Measurements from ENCODE around the gene HNF4A.

Gene HNF4A

GRCh38 chr20:44433751-44434538, 78.4 kb downstream of the HNF4A start:
- H3K4me3 ChIP-seq (replicated peaks in 1 of 2; ENCODE audit: low read depth in 2 of 2, low read length in 2 of 2): no peak overlapping the region
- no peak for DNase-seq (ENCODE audit: low read depth in 2 of 2)
- no peak for TF ChIP-seq CTCF (IDR thresholded peaks at IDR 0.05; ENCODE audit: low read depth, low read length)

DNA sequence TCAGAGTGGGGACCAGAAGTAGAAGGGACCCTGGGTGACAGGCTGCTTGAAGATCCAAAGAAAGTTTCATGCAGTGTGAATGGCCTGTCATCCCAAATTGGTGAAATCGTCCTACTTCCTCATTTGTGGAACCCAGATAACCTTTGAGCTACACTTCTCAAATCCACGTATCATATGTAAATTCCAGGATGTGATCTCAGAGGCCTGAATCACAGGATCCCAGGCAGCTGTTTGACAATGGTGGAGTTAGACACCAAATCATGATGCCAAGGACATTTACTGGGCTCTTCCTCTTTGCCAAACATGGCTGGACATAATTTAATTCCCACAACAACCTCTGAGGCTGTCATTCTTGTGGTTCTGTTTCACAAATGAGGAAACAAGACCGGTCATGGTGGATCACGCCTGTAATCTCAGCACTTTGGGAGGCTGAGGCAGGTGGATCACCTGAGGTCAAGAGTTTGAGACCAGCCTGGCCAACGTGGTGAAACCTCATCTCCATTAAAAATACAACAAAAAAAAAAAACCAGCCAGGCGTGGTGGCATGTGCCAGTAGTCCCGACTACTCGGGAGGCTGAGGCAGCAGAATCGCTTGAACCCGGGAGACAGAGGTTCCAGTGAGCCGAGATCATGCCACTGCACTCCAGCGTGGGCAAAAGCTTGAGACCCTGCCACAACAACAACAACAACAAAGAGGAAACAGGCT, 80.3 kb downstream of the HNF4A start:
- TF ChIP-seq CTCF (IDR thresholded peaks at IDR 0.05; ENCODE audit: low read depth, low read length): no peak
- no peak overlapping the region for H3K4me3 ChIP-seq (replicated peaks in 1 of 2; ENCODE audit: low read depth in 2 of 2, low read length in 2 of 2)
- DNase-seq (ENCODE audit: low read depth in 2 of 2): no peak

DNA sequence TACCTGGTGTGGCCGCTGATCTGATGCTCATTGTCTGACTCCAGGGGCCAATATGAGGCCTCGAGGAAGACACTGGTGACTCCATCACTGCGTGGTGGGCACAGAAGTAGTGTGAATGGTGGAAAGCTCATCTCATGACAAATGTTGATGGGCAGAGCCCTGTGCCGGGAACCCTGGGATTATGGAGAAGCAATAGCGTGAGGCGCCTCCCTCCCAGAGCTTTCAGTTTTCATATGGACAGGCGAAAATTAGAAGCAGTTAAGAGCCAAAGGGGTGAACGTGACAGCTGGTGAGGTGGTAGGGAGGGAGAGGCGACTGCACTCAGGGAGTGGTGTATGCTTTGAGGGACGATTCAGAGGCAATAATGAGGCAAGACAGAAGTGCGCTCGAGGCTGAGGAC, 80.9 kb downstream of the HNF4A start:
- DNase-seq (ENCODE audit: low read depth in 2 of 2): no peak
- TF ChIP-seq CTCF (IDR thresholded peaks at IDR 0.05; ENCODE audit: low read depth, low read length): no peak
- H3K4me3 ChIP-seq (replicated peaks in 1 of 2; ENCODE audit: low read depth in 2 of 2, low read length in 2 of 2): no peak overlapping the region

DNA sequence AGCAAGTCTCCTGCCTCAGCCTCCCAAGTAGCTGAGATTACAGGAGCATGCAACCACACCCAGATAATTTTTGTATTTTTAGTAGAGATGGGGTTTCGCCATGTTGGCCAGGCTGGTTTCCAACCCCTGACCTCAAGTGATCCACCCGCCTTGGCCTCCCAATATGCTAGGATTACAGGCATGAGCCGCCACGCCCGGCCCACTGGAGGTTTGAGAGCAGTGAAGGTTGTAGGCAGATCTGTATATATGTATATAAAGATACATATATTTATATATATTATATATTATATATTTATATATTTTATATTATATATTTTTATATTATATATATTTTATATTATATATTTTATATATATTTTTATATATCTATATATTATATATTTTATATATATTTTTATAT, 82.0 kb downstream of the HNF4A start:
- no peak for TF ChIP-seq CTCF (IDR thresholded peaks at IDR 0.05; ENCODE audit: low read depth, low read length)
- DNase-seq (ENCODE audit: low read depth in 2 of 2): no peak
- H3K4me3 ChIP-seq (replicated peaks in 1 of 2; ENCODE audit: low read depth in 2 of 2, low read length in 2 of 2): no peak overlapping the region

GRCh38 chr20:44438782-44439181, 83.3 kb downstream of the HNF4A start:
- no peak for DNase-seq (ENCODE audit: low read depth in 2 of 2)
- no peak overlapping the region for H3K4me3 ChIP-seq (replicated peaks in 1 of 2; ENCODE audit: low read depth in 2 of 2, low read length in 2 of 2)
- TF ChIP-seq CTCF (IDR thresholded peaks at IDR 0.05; ENCODE audit: low read depth, low read length): no peak

DNA sequence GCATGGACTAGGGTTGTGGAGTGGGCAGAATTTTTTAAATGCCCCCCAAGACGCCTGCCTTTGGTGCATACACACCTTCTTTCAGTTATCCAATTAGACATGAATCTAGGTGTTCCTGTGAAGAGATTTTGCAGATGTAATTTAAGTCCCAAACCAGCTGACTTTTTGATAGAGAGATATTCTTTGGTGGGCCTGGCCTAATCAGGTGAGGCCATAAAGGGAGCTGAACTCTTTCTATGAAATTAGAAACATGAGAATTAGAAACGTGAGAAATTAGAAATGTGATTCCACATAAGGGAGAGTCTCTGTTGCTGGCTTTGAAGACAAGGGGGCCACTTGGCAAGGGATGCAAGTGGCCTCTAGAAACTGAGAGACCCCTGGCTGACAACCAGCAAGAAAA, 83.8 kb downstream of the HNF4A start:
- no peak for TF ChIP-seq CTCF (IDR thresholded peaks at IDR 0.05; ENCODE audit: low read depth, low read length)
- no peak overlapping the region for H3K4me3 ChIP-seq (replicated peaks in 1 of 2; ENCODE audit: low read depth in 2 of 2, low read length in 2 of 2)
- no peak for DNase-seq (ENCODE audit: low read depth in 2 of 2)

Data from cardiac fibroblast (primary cell).